Calu3 (cell line): Measurements from ENCODE around the gene THOC6. TPM values are rescaled to one million over a fixed set of nuclear protein-coding genes. Genes with fewer than 3 reads are reported as not detected.
A peak's percentile ranks its signal among the peaks of the same experiment; 100 is the strongest.

ENCODE experiments used
- BruUV-seq: library from RNA; stranded (reverse); fragments of 400-500 nt; replicated peaks from 2 replicates; lab custom pipeline; 2021; lab: Mats Ljungman, UMichigan
- CTCF ChIA-PET: fragments of 300-600 bp; sonication (Branson Sonifier 250); formaldehyde crosslinking; loops from one replicate; lab custom pipeline; 2022; ENCODE audit warnings: antibody characterized with exemption; lab: Charles Lee
- DNase-seq: peaks from one replicate; pipeline ENCODE4 v3.0.0; 2022
- H3K27ac Mint-ChIP-seq: one replicate; pipeline ENCODE4 v1.8.0; 2022; ENCODE audit warnings: mixed read lengths; ENCODE audit not compliant: unreplicated experiment
- H3K27me3 Mint-ChIP-seq: one replicate; pipeline ENCODE4 v1.8.0; 2022; ENCODE audit warnings: mixed read lengths; ENCODE audit not compliant: unreplicated experiment
- H3K36me3 Mint-ChIP-seq: one replicate; pipeline ENCODE4 v1.8.0; 2022; ENCODE audit warnings: mild to moderate bottlenecking, moderate library complexity, mixed read lengths; ENCODE audit not compliant: insufficient read depth, unreplicated experiment
- H3K4me1 Mint-ChIP-seq: one replicate; pipeline ENCODE4 v1.8.0; 2022; ENCODE audit warnings: mild to moderate bottlenecking, low read depth, mixed read lengths; ENCODE audit not compliant: unreplicated experiment
- H3K4me3 Mint-ChIP-seq: one replicate; pipeline ENCODE4 v1.8.0; 2022; ENCODE audit warnings: mild to moderate bottlenecking, low read depth, moderate library complexity, mixed read lengths; ENCODE audit not compliant: unreplicated experiment
- H3K9me3 Mint-ChIP-seq: one replicate; pipeline ENCODE4 v1.8.0; 2022; ENCODE audit warnings: low read depth, mixed read lengths; ENCODE audit not compliant: unreplicated experiment
- CTCF ChIP-seq: fragments of 200-600 bp; IDR thresholded peaks from one replicate; pipeline ENCODE4 v1.8.0; 2022; ENCODE audit warnings: antibody characterized with exemption; ENCODE audit not compliant: unreplicated experiment
- intact Hi-C: fragments of 100-400 bp; cut with micrococcal nuclease; formaldehyde crosslinking; loops from one replicate; pipeline ENCODE4 v1.10.0; 2022; ENCODE audit not compliant: unreplicated experiment
- total RNA-seq: library from RNA; stranded (reverse); gene quantifications from 2 replicates; pipeline ENCODE4 v1.2.3, GENCODE V29; 2022

Gene THOC6
- total RNA-seq, 1 experiment from 2014 or later = 50.8 TPM

- H3K27me3 Mint-ChIP-seq = peaks cover 80% of the 10 kb centered on the region
- DNase-seq = no peak
- intact Hi-C loops = no loop called here
- peak overlapping the region; percentile 63 for H3K4me3 Mint-ChIP-seq
- no peak for TF ChIP-seq CTCF
- CTCF ChIA-PET = interaction anchor here (1.0 to 1.3 kb wide), 2 partner anchors 9 to 16 kb away, joined by 3 to 6 read pairs; no protein-coding TSS in a partner anchor
- H3K36me3 Mint-ChIP-seq = peaks cover 13% of the 10 kb centered on the region
- no peak overlapping the region for H3K27ac Mint-ChIP-seq
- H3K4me1 Mint-ChIP-seq = no peaks in the 10 kb centered on the region
- no peaks in the 10 kb centered on the region for H3K9me3 Mint-ChIP-seq
- no TSS peak for BruUV-seq
Measured at GRCh38 chr16:3047387-3047720, 23.5 kb downstream of the THOC6 start.

GRCh38 chr16:3049921-3050481 is 26.2 kb downstream of the THOC6 start:
- intact Hi-C loops = no loop called here
- DNase-seq = no peak
- Mint-ChIP-seq H3K36me3 (peaks cover 23% of the 10 kb centered on the region), H3K4me3 (no peak overlapping the region), H3K4me1 (no peaks in the 10 kb centered on the region), H3K27me3 (peaks cover 62% of the 10 kb centered on the region), H3K9me3 (no peaks in the 10 kb centered on the region), H3K27ac (no peak overlapping the region)
- BruUV-seq = no TSS peak
- TF ChIP-seq CTCF = no peak
- CTCF ChIA-PET = interaction anchor here (0.5 to 1.5 kb wide), 2 partner anchors 8 to 33 kb away, joined by 3 to 6 read pairs; no protein-coding TSS in a partner anchor

GRCh38 chr16:3050487-3050886 is 26.7 kb downstream of the THOC6 start:
- DNase-seq = no peak
- no peak for TF ChIP-seq CTCF
- BruUV-seq = no TSS peak
- CTCF ChIA-PET = interaction anchor here (1.5 kb wide), 1 partner anchor 8 kb away, joined by 3 read pairs; no protein-coding TSS in a partner anchor
- Mint-ChIP-seq H3K36me3 (peaks cover 27% of the 10 kb centered on the region), H3K4me3 (no peak overlapping the region), H3K9me3 (no peaks in the 10 kb centered on the region), H3K4me1 (no peaks in the 10 kb centered on the region), H3K27me3 (peaks cover 57% of the 10 kb centered on the region), H3K27ac (no peak overlapping the region)
- intact Hi-C loops = no loop called here

- H3K9me3 Mint-ChIP-seq = no peaks in the 10 kb centered on the region
- H3K4me3 Mint-ChIP-seq = no peak overlapping the region
- H3K4me1 Mint-ChIP-seq = no peaks in the 10 kb centered on the region
- BruUV-seq = no TSS peak
- intact Hi-C loops = no loop called here
- no peak overlapping the region for H3K27ac Mint-ChIP-seq
- DNase-seq = no peak
- peaks cover 55% of the 10 kb centered on the region for H3K27me3 Mint-ChIP-seq
- CTCF ChIA-PET = no interaction called here
- TF ChIP-seq CTCF = no peak
- H3K36me3 Mint-ChIP-seq = peaks cover 27% of the 10 kb centered on the region
Measured at GRCh38 chr16:3051009-3051408, 27.2 kb downstream of the THOC6 start.
